Measurements from ENCODE around the gene PDZD7.
"Not testable (repeated sequence)": the region's sequence is repeated elsewhere in the genome, so short reads cannot be mapped to it uniquely, and the experiment has no call there.

Gene PDZD7

DNA sequence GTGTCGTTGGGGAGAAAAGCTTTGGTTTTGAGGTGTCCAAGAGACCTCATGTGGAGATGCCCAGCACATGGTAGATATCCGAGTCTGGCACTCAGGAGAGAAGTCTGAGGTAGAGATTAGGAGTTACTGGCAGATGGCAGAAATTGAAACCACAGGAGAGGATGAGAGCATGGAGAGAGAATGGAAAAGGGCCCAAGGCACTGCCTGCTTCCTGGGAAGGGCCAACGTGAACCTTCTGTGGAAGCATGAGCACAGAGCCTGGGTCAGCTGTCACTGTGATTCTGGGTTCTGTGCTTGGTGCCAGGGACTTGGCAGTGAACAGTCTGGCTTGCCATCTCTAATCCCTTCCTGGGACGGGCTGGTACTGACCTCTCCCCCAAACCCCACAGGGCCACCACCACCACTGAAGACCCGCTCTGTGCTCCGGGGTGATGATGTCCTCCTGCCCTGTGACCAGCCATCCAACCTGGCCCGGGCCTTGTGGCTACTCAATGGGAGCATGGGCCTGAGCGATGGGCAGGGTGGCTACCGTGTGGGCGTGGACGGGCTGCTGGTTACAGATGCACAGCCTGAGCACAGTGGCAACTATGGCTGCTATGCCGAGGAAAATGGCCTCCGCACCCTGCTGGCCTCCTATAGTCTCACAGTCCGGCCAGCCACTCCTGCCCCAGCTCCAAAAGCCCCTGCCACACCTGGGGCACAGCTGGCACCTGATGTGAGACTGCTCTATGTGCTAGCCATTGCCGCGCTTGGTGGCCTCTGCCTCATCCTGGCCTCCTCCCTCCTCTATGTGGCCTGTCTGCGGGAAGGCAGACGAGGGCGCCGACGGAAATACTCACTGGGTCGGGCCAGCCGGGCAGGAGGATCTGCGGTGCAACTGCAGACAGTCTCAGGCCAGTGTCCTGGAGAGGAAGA lies 47.8 kb downstream of the PDZD7 start:
- DNase-seq (ENCODE audit: low spot score), result peak; percentile 25

- no peak for DNase-seq (ENCODE audit: low spot score)
Measured at GRCh38 chr10:100981178-100981772, 49.7 kb downstream of the PDZD7 start.

- DNase-seq (ENCODE audit: low spot score), result no peak
Measured at GRCh38 chr10:100980711-100981110, 50.2 kb downstream of the PDZD7 start.

- no peak for DNase-seq (ENCODE audit: low spot score)
Measured at GRCh38 chr10:100980311-100980710, 50.6 kb downstream of the PDZD7 start.

DNA sequence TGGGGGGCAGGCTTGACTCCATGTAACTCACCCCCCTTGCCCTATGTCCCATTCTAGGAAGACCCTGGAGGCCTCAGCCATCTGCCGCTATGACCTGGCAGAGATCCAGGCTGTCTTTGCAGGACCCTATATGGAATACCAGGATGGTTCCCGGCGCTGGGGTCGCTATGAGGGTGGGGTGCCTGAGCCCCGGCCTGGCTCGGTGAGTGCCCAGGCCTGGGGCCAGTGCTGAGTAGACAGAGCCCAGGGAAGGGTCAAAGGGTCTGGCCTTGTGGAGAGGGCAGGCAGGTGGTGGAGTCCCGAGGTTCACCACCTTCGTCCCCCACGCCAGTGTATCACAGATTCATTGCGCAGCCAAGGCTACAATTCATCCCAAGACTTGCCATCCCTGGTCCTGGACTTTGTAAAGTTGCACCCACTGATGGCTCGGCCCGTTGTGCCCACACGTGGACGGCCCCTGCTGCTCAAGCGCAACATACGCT lies 51.1 kb downstream of the PDZD7 start:
- DNase-seq (ENCODE audit: low spot score), result no peak

- no peak for DNase-seq (ENCODE audit: low spot score)
Measured at GRCh38 chr10:100978901-100979195, 52.1 kb downstream of the PDZD7 start.

- DNase-seq (ENCODE audit: low spot score), result no peak
Measured at GRCh38 chr10:100978121-100978900, 52.6 kb downstream of the PDZD7 start.

DNA sequence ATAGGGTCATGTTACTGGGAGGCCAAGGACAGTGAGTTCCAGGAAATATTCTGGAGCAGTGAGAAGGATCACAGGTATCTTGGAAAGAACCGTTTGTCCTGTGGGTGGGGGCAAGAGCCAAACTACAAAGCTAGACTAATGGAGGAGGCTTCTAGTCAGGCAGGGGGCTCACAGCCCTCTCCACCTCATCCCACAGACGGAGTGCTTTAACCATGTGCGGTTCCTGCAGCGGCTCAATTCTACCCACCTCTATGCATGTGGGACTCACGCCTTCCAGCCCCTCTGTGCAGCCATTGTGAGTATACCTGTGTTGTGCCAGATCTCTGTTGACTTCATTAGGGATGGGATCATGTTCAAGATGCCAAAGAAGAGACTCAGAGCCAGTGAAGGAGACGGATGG lies 53.5 kb downstream of the PDZD7 start:
- DNase-seq (ENCODE audit: low spot score), result no peak

DNA sequence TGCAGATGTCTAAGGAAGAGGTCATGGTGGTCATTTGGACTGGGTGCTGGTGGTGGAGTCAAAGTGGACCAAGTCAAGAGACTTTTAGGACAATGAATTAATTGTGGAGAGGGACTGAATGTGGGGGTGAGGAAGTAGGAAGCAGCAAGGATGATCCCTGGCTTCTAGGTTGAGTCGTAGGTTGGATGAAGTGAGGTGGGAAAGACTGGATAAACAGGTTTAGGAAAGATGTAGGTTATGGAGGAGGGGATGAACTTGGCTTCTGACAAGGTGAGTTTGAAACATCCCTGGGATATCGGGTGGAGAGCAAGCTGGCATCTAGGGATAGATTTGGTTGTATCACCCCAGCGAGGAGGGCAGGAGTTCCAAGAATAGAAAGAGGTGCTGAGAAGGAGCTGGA lies 54.0 kb downstream of the PDZD7 start:
- DNase-seq (ENCODE audit: low spot score), result no peak

GRCh38 chr10:100975397-100975796 lies 55.5 kb downstream of the PDZD7 start:
- not testable (repeated sequence) for DNase-seq (ENCODE audit: low spot score)

GRCh38 chr10:100972904-100973535 lies 57.9 kb downstream of the PDZD7 start:
- no peak for DNase-seq (ENCODE audit: low spot score)

DNA sequence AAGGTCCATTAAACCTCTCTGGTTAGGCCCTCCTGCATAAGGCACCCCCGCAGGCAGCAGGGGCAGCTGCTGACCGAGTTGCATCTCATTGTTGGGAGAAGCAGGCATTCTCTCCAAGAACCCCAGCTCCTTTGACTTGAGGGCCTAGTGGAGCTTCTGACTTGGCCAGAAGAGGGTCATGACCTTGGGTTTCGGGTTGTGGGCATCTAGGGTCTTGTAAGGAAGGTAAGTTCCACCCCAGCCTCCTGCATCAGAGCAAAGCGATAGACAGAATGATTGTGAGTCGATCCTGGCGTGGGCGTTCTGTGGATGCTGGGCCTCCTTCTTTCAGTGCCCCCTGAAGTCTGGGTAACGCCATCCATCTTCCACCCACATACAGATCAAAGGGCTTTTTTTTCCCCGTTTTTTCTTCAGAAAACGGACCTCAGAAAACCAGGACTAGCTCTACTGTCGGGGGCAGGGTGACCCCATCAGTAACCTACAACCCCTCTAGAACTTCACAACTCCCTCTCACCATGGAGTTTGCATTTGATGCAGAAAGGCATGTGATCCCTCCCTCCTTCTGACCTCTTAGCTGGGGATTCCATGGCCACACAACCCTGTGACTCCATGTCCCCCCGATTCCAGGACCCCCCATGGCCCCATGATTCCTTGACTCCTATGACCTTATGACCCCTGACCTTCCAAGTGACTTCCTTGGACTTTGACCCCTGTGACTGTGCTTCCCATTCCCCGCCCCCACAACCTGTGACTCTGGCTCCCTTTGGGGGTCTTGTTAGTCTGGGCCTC lies 58.6 kb downstream of the PDZD7 start:
- DNase-seq (ENCODE audit: low spot score), result no peak

GRCh38 chr10:100970914-100971811 lies 59.8 kb downstream of the PDZD7 start:
- DNase-seq (ENCODE audit: low spot score), result no peak

- DNase-seq (ENCODE audit: low spot score), result no peak
Measured at GRCh38 chr10:100970076-100970913, 60.6 kb downstream of the PDZD7 start.

- peak; percentile 18 for DNase-seq (ENCODE audit: low spot score)
Measured at GRCh38 chr10:100969187-100970075, 61.5 kb downstream of the PDZD7 start, which contains the start of gene SEMA4G. SEMA4G (plus strand) TSS chr10:100969504; CDS start chr10:100972913, 3,409 bp downstream.

GRCh38 chr10:100968863-100969186 lies 62.1 kb downstream of the PDZD7 start:
- DNase-seq (ENCODE audit: low spot score), result no peak

GRCh38 chr10:100968062-100968736 lies 62.7 kb downstream of the PDZD7 start:
- no peak for DNase-seq (ENCODE audit: low spot score)

DNA sequence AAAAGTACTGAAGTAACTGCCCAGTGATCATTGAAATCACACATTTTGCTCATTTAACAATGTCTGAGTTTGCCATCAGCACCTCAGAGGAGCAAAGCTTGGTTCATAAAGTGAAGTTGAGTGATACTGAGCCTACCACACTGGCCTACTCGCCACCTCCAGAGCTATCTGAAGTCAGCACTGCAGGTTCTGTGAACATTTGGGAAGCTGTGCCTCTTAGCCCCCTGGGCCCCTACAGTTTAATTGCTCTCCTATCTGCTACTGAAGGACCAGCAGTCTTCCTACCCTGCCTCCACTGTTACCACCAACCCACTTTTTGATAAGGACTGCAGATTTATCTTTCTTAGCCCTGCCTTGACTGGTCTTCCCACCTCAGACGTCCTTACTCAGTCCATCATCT lies 63.6 kb downstream of the PDZD7 start:
- DNase-seq (ENCODE audit: low spot score), result no peak
